Measurements from ENCODE around the gene CERCAM. TPM values are rescaled to one million over a fixed set of nuclear protein-coding genes. Genes with fewer than 3 reads are reported as not detected.
"Not testable (repeated sequence)": the region's sequence is repeated elsewhere in the genome, so short reads cannot be mapped to it uniquely, and the experiment has no call there.

Gene CERCAM
- polyA plus RNA-seq, 3 donors = 31.2 to 32.3 (median 32.2) TPM

DNA sequence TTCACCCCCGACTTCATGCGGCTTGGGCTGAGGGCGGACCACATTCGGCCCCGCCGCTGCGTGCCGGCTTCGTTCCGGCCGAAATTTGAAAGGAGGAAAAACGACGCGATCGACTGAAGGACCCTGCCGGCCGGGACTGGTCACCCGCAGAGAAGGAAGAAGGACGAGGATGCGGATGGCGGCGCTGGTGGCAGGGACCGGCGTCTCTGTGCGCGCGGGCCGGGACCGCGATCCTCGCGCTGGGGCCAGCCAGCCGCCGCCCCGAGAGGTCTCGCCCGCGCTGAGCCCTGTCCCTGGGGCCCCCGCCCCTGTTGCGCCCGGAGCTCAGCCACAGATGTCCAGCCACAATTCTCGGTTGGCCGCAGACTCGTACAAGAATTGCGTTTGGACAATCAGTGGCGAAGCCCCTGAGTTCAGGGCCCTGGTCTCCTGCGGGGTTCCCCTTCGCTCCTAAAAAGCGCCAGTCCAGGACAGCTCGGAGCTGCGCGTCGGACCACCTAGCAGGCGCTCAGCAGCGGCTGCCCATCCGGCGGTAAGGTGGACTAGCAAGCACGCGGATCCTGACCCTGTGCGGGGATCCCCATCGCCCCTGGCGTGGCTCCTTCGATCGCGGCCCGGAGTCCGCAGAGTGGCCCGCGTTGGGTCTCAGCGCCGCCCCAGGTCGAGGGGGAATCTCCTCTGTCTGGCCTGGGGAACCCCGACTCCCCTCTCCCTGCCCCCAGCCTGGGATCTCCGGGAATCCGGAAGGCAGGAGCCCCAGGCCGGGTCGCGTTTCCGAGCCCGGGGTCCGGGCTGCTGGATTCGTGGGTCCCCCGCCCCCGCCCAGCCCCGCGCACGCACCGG, 28.1 kb upstream of the CERCAM start:
- DNase-seq (ENCODE audit: low read depth in 3 of 3, low spot score in 2 of 3) = no peak

- no peak for DNase-seq (ENCODE audit: low read depth in 3 of 3, low spot score in 2 of 3)
Measured at GRCh38 chr9:128393145-128393775, 27.4 kb upstream of the CERCAM start.

- no peak for DNase-seq (ENCODE audit: low read depth in 3 of 3, low spot score in 2 of 3)
Measured at GRCh38 chr9:128393970-128394369, 26.7 kb upstream of the CERCAM start.

DNA sequence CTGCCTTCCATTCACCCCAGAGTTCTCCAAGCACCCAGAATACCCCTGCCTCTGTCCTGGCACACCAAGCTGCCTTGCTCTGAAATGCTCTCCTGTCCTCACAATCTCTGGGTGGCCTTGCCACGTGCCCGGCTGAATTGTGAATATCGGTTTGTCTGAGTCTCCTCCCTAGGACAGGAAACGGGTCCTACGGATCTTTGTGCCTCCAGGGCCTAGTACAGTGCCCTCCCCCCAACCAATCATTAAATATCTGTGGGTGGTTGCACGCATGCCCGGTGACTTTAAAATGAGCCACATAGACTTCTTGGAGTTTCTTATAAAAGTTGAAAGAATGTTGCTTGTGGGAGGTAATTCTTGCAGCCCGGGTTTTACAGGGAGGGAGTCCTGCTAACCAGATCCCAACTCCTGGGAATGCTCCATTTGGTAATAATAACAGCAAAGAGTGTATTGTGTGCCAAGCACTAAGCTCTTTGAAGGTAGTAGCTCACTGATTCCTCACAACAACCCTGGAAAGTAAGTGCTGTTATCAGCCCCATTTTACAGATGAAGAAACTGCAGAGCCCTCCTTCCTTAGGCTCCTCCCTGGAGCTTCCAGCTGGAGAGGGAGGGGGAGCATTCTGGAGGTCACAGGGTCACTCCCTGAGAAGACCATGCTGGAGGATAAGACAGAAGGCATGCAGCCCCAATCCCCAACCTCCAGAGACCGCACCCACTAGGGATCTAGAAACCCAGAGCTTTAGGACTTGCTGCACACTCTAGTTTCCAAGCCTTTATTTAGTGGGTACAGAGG, 26.1 kb upstream of the CERCAM start:
- DNase-seq (ENCODE audit: low read depth in 3 of 3, low spot score in 2 of 3) = no peak

- no peak for DNase-seq (ENCODE audit: low read depth in 3 of 3, low spot score in 2 of 3)
Measured at GRCh38 chr9:128396970-128397613, 23.6 kb upstream of the CERCAM start.

GRCh38 chr9:128397831-128398230, 22.8 kb upstream of the CERCAM start:
- DNase-seq (ENCODE audit: low read depth in 3 of 3, low spot score in 2 of 3) = no peak

DNA sequence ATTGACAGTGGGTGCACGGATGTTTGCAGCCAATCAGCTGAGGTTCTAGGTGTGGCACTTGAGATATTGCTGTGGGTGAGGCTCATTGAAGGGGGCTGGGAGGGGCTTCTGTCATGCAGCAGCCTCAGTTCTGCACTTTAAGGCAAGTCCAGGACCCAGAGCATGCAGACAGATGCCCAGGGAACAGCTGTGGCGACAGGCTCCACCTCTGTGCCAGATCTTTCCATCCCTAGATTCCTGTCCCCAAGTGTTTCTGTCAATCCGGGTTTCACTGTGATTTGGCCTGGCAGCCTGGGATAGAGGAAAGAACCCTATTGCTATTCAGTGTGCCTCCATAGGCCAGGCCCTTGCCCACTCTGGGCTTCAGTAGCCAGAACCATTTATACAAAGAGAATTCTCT, 20.8 kb upstream of the CERCAM start:
- no peak for DNase-seq (ENCODE audit: low read depth in 3 of 3, low spot score in 2 of 3)

- DNase-seq (ENCODE audit: low read depth in 3 of 3, low spot score in 2 of 3) = no peak
Measured at GRCh38 chr9:128404560-128404959, 16.1 kb upstream of the CERCAM start.

DNA sequence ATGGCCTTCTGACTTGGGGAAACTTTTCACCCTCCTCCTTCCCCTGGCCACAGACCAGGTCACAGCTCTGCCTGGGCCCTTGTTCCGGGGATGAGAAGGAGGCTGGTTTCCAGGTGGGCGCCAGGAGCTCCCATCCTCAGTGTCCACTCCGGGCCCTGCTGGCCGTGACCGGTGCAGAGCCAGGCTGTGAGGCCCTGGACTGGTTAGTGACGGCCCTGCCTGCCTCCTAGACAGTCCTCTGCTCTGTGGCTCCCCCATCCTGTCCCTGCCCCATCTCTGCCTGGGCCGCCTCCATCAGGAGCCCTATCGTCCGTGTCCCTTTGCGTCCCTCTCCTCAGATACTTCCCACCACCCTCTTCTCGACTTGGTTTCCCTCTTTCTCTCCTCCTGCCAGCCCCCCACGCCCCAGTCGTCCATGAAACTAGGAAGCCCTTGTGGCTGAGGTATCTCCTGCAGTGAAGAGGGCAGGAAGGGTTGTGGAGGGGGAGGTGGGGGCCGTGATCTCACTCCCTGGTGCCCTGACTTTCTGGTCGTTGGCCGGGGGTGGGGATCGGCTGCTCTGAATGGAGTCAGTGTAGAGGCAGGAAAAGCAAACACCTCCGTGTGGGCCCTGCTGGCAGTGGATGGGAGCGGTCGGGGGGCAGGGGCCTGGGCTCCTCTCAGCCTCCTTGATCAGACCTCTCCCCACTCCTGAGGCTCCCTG, 15.4 kb upstream of the CERCAM start:
- DNase-seq (ENCODE audit: low read depth in 3 of 3, low spot score in 2 of 3) = no peak

GRCh38 chr9:128405780-128406171, 14.9 kb upstream of the CERCAM start:
- no peak for DNase-seq (ENCODE audit: low read depth in 3 of 3, low spot score in 2 of 3)

DNA sequence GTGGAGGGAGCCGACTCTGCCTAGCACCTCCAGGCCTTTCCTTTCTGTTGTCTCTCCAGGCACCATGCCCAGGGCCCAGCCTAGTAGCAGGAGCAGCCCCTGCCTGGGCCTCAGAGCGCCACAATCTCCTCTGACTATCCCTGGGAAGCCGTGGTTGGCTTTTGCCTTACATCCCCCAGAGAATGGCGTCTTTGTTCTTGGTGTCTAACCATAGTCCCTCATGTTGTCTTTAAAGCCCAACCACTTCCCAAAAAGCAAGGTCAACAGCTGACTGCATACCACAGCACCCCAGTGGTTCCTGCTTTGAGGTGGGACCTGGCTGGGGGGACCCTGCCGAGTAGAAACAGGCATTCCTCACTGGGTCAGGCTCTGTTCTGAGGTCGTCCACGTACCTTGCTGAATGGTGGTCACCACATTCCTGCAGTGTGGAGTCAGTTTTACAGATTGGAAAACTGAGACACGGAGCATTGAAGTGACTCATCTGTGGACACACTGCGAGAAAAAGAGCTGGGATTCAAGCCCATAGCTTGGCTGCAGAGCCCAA, 13.7 kb upstream of the CERCAM start:
- DNase-seq (ENCODE audit: low read depth in 3 of 3, low spot score in 2 of 3) = no peak

GRCh38 chr9:128408963-128409431, 11.7 kb upstream of the CERCAM start:
- DNase-seq (ENCODE audit: low read depth in 3 of 3, low spot score in 2 of 3) = no peak

DNA sequence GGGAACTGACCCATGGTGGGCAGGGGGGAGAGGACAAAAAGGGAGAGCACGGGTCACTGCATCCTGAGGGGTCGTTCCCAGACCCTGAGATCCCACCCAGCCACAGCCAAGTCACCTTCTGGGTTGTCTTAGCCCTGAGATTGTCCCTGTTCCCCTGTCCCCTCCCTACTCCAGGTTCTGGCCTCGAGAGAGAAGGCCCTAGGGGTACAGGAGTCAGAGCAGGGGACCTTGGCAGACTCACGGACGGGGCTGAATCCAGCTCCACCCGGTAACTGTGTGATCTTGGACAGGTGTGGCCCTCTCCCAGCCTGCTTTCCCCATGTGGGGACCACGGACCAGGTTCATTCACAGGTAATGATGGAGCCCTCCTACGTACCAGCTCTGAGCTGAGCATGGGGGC, 11.2 kb upstream of the CERCAM start:
- DNase-seq (ENCODE audit: low read depth in 3 of 3, low spot score in 2 of 3) = no peak

DNA sequence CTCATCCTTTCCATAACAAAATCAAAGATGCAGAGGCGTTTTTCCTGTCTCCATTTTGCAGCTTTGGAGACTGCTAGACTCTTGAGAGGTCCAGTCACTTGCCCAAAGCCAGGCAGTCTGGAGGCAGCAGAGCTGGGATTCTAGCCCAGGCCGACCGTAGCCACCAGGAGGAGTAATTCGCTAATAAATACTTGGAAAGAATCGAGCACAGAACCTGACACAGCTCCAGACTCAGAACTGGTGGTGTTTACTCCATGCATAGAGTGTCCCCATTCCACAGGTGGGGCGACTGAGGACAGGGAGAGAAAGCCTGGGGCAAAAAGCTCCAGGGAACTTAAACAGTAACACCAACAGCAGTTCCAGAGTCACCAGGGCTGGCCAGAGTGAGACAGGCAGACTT, 10.7 kb upstream of the CERCAM start:
- no peak for DNase-seq (ENCODE audit: low read depth in 3 of 3, low spot score in 2 of 3)

- no peak for DNase-seq (ENCODE audit: low read depth in 3 of 3, low spot score in 2 of 3)
Measured at GRCh38 chr9:128411364-128412119, 9.1 kb upstream of the CERCAM start.

GRCh38 chr9:128412120-128412790, 8.4 kb upstream of the CERCAM start:
- DNase-seq (ENCODE audit: low read depth in 3 of 3, low spot score in 2 of 3) = peak in 1 of 3 donors; percentile 50

GRCh38 chr9:128413728-128414127, 6.9 kb upstream of the CERCAM start:
- DNase-seq (ENCODE audit: low read depth in 3 of 3, low spot score in 2 of 3) = not testable (repeated sequence)

DNA sequence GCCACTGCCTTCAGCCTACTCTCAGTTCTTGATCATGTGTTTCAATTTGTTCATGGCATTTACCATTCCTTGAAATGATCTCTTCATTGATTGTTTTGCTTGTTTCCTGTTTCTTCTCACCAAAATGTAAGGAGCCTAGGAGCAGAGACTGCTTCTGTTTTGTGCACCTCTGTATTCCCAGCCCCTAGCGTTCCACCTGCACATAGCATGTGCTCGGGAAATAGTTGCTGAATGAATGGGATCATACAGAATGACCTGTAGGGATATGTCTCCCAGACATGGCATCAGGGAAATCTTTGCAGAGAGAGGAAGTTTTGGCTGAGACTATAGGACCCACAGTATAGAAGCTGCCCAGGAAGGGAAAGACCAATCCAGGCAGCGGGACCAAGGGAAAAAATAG, 6.2 kb upstream of the CERCAM start:
- no peak for DNase-seq (ENCODE audit: low read depth in 3 of 3, low spot score in 2 of 3)

- DNase-seq (ENCODE audit: low read depth in 3 of 3, low spot score in 2 of 3) = no peak
Measured at GRCh38 chr9:128415281-128415680, 5.4 kb upstream of the CERCAM start.

Measured in right renal cortex interstitium (tissue), 3 donors.